Stimulated activated CD8-positive, alpha-beta memory T cell treated with anti-CD3 and anti-CD28 coated beads, Interleukin-2, amount 100 ng/mL, for 48 hours (primary cell): ENCODE data around the gene STEAP2.

ENCODE experiments used
- DNase-seq, 2 donors: peaks; one replicate each; pipeline ENCODE4 v3.0.0-alpha.2; 2020; ENCODE audit warnings: low read depth in 2 of 2

Gene STEAP2

GRCh38 chr7:90270431-90271178 is 59.1 kb downstream of the STEAP2 start:
- DNase-seq: no peak

- DNase-seq: no peak
Measured at GRCh38 chr7:90271753-90272152, 60.2 kb downstream of the STEAP2 start.

GRCh38 chr7:90272242-90272641 is 60.7 kb downstream of the STEAP2 start:
- no peak for DNase-seq

- no peak for DNase-seq
Measured at GRCh38 chr7:90274161-90274560, 62.6 kb downstream of the STEAP2 start.

- DNase-seq: no peak
Measured at GRCh38 chr7:90276033-90276728, 64.6 kb downstream of the STEAP2 start.
